Transverse colon (tissue), 4 donors: Measurements from ENCODE around the gene NPAS1. TPM values are rescaled to one million over a fixed set of nuclear protein-coding genes. Genes with fewer than 3 reads are reported as not detected.

ENCODE experiments used
- DNase-seq: peaks from one replicate; pipeline ENCODE4 v3.0.0-alpha.2; 2019
- H3K27ac ChIP-seq, 4 donors: fragments of 200-600 bp; sonication (generic); 2 replicates each; pipeline ENCODE4 v1.5.1; 2016 to 2018; ENCODE audit warnings: inconsistent platforms in 4 of 4
- H3K27me3 ChIP-seq: fragments of 200-600 bp; sonication (generic); 2 replicates; pipeline ENCODE4 v1.5.1; 2017; ENCODE audit warnings: inconsistent platforms
- H3K36me3 ChIP-seq, 4 donors: fragments of 200-600 bp; sonication (generic); 2 replicates each; pipeline ENCODE4 v1.5.1; 2017 to 2019; ENCODE audit warnings: inconsistent platforms in 4 of 4
- H3K4me1 ChIP-seq, 4 donors: fragments of 200-600 bp; sonication (generic); 2 replicates each; pipeline ENCODE4 v1.5.1; 2017 to 2020; ENCODE audit warnings: inconsistent platforms in 4 of 4
- H3K4me3 ChIP-seq, 4 donors: fragments of 200-600 bp; sonication (generic); 1 replicate in 1 of 4; 2 replicates in 3 of 4; pipeline versions ENCODE4 v1.5.1 to v1.6.1; 2017 to 2019; ENCODE audit warnings: inconsistent platforms in 4 of 4
- H3K9me3 ChIP-seq, 2 donors: fragments of 200-600 bp; sonication (generic); 2 replicates each; pipeline ENCODE4 v1.5.1; 2017 to 2019; ENCODE audit warnings: inconsistent platforms in 2 of 2
- CTCF ChIP-seq, 5 experiments: fragments of 200-600 bp in 3 of 5; fragments of 450-650 bp in 2 of 5; sonication (generic) in 3 of 5; IDR thresholded peaks; 1 replicate in 2 of 5; 2 replicates in 3 of 5; pipeline ENCODE4 v1.5.1; 2016 to 2017; ENCODE audit warnings: antibody characterized with exemption in 5 of 5, inconsistent platforms in 3 of 5, mild to moderate bottlenecking in 2 of 5, moderate library complexity in 1 of 5
- EP300 ChIP-seq: sonication (generic); formaldehyde crosslinking; IDR thresholded peaks from one replicate; pipeline ENCODE4 v1.6.1; 2017; ENCODE audit warnings: antibody characterized with exemption, low read depth
- POLR2A ChIP-seq: fragments of 450-650 bp; IDR thresholded peaks from one replicate; pipeline ENCODE4 v1.6.1; 2016; ENCODE audit warnings: antibody characterized with exemption, mild to moderate bottlenecking, moderate library complexity
- POLR2AphosphoS5 ChIP-seq, 3 donors: sonication (generic); formaldehyde crosslinking; IDR thresholded peaks; one replicate each; pipeline ENCODE4 v1.6.1; 2016; ENCODE audit warnings: antibody characterized with exemption in 3 of 3
- WGBS, 2 donors: methylation state at CpG; one replicate each; pipeline ENCODE4 v1.1.5; 2018; ENCODE audit warnings: low coverage in 1 of 2; 5-methylcytosine and 5-hydroxymethylcytosine counted together
- in situ Hi-C, 4 donors: fragments of 200-750 bp; cut with MboI; loops; one replicate each; pipeline versions ENCODE4 v1.15.0 to v1.15.1; 2017; ENCODE audit warnings: low sequenced_read_pairs in 3 of 4, low pct_ligation_motif_present in 1 of 4, low pct_unique_long_range_greater_than_20kb in 1 of 4
- intact Hi-C: fragments of 100-400 bp; cut with DNase I; formaldehyde crosslinking; loops from one replicate; pipeline ENCODE4 v1.15.1; 2023; ENCODE audit warnings: low total_unique reads
- total RNA-seq, 4 donors: library from RNA; depleted of rRNA; stranded (reverse); fragments of >200 nt; gene quantifications; one replicate each; pipeline ENCODE4 v1.1.0, GENCODE V29; 2016

NPAS1 gene
- total RNA-seq, 4 donors from 2014 or later, result 0.55 to 0.79 TPM; not detected in 2

- Histone ChIP-seq H3K27ac (no peak overlapping the region), H3K4me3 (no peak overlapping the region), H3K4me1 (peaks cover 5 to 14% (median 9%) of the 10 kb centered on the region in 4 donors), H3K9me3 (no peaks in the 10 kb centered on the region), H3K36me3 (no peaks in the 10 kb centered on the region), H3K27me3 (peaks cover 96% of the 10 kb centered on the region)
- intact Hi-C loops, result no loop called here
- in situ Hi-C loops, result no loop called here
- DNase-seq, result no peak
- 82% methylated on average over 2 of the region's 2 CpGs; no CpG with 5 or more reads in 1 of the 2 donors for WGBS, 2 donors
- TF ChIP-seq POLR2A (no peak), POLR2AphosphoS5 (IDR thresholded peaks at IDR 0.05) (no peak), CTCF (IDR thresholded peaks at IDR 0.05) (no peak), EP300 (no peak)
Measured at GRCh38 chr19:47026156-47026555, 6.5 kb downstream of the NPAS1 start.

- H3K9me3 ChIP-seq, result no peaks in the 10 kb centered on the region
- no peak overlapping the region for H3K27ac ChIP-seq
- 92 to 95% methylated on average over 2 to 7 of the region's 8 CpGs for WGBS, 2 donors
- H3K27me3 ChIP-seq, result peaks cover 94% of the 10 kb centered on the region
- TF ChIP-seq EP300 (no peak), CTCF (IDR thresholded peaks at IDR 0.05) (no peak), POLR2A (no peak), POLR2AphosphoS5 (IDR thresholded peaks at IDR 0.05) (no peak)
- no peaks in the 10 kb centered on the region for H3K36me3 ChIP-seq
- intact Hi-C loops (no loop called here), in situ Hi-C loops (no loop called here)
- peaks cover 0 to 6% (median 2%) of the 10 kb centered on the region in 4 donors for H3K4me1 ChIP-seq
- no peak for DNase-seq
- H3K4me3 ChIP-seq, result no peak overlapping the region
Measured at GRCh38 chr19:47026889-47027288, 7.3 kb downstream of the NPAS1 start.

- DNase-seq, result no peak
- in situ Hi-C loops (no loop called here), intact Hi-C loops (loop anchor here (1.0 kb wide), 1 partner anchor 44 kb away; no protein-coding TSS in a partner anchor)
- Histone ChIP-seq H3K27ac (no peak overlapping the region), H3K9me3 (no peaks in the 10 kb centered on the region), H3K4me3 (no peak overlapping the region), H3K4me1 (peaks cover 0 to 5% (median 2%) of the 10 kb centered on the region in 4 donors), H3K27me3 (peaks cover 93% of the 10 kb centered on the region), H3K36me3 (no peaks in the 10 kb centered on the region)
- TF ChIP-seq POLR2AphosphoS5 (IDR thresholded peaks at IDR 0.05), result no peak
- 31 to 40% methylated on average over 1 to 9 of the region's 12 CpGs for WGBS, 2 donors
Measured at GRCh38 chr19:47027586-47028088, 8.0 kb downstream of the NPAS1 start.

GRCh38 chr19:47028195-47028601, 8.6 kb downstream of the NPAS1 start:
- Histone ChIP-seq H3K27ac (no peak overlapping the region), H3K4me3 (no peak overlapping the region), H3K27me3 (peaks cover 92% of the 10 kb centered on the region), H3K9me3 (no peaks in the 10 kb centered on the region), H3K36me3 (no peaks in the 10 kb centered on the region), H3K4me1 (peaks cover 0 to 2% (median under 1%) of the 10 kb centered on the region in 4 donors)
- intact Hi-C loops (loop anchor here (1.0 kb wide), 1 partner anchor 43 kb away; no protein-coding TSS in a partner anchor), in situ Hi-C loops (no loop called here)
- 22 to 40% methylated on average over 2 to 14 of the region's 14 CpGs for WGBS, 2 donors
- DNase-seq, result no peak
- no peak for TF ChIP-seq EP300
- no peak for TF ChIP-seq POLR2AphosphoS5 (IDR thresholded peaks at IDR 0.05)

- H3K4me1 ChIP-seq, result peaks cover 7 to 18% (median 17%) of the 10 kb centered on the region in 4 donors
- H3K9me3 ChIP-seq, result no peaks in the 10 kb centered on the region
- peak; percentile 67 for DNase-seq
- intact Hi-C loops (no loop called here), in situ Hi-C loops (no loop called here)
- no peaks in the 10 kb centered on the region for H3K36me3 ChIP-seq
- peak; percentile 71 to 81 (median 79) for TF ChIP-seq CTCF (IDR thresholded peaks at IDR 0.05)
- no peak for TF ChIP-seq POLR2A
- H3K27ac ChIP-seq, result no peak overlapping the region
- WGBS, 2 donors, result 14 to 80% methylated on average over 1 to 17 of the region's 17 CpGs
- no peak overlapping the region for H3K4me3 ChIP-seq
- peaks cover 71% of the 10 kb centered on the region for H3K27me3 ChIP-seq
Measured at GRCh38 chr19:47032171-47032811, 12.7 kb downstream of the NPAS1 start.
